Islet precursor cell (in vitro differentiated cells): ENCODE results near the gene SPIRE1.
"Not testable (repeated sequence)": the region's sequence is repeated elsewhere in the genome, so short reads cannot be mapped to it uniquely, and the experiment has no call there.

Experiments
- DNase-seq: peaks from one replicate; pipeline ENCODE4 v3.0.0-alpha.2; 2018

The SPIRE1 gene

GRCh38 chr18:12551943-12552878 is 105.7 kb downstream of the SPIRE1 start:
- not testable (repeated sequence) for DNase-seq

GRCh38 chr18:12551466-12551865 is 106.4 kb downstream of the SPIRE1 start:
- not testable (repeated sequence) for DNase-seq

- no peak for DNase-seq
These were observed 114.2 kb downstream of the SPIRE1 start for GRCh38 chr18:12543697-12544096.

GRCh38 chr18:12540751-12541150 is 117.2 kb downstream of the SPIRE1 start:
- DNase-seq = no peak

- not testable (repeated sequence) for DNase-seq
These were observed 118.7 kb downstream of the SPIRE1 start for GRCh38 chr18:12539158-12539557.

GRCh38 chr18:12534820-12535219 is 123.1 kb downstream of the SPIRE1 start:
- no peak for DNase-seq

- no peak for DNase-seq
These were observed 125.2 kb downstream of the SPIRE1 start for GRCh38 chr18:12532661-12533060.

GRCh38 chr18:12531749-12532148 is 126.2 kb downstream of the SPIRE1 start:
- DNase-seq = no peak

- DNase-seq = no peak
These were observed 137.4 kb downstream of the SPIRE1 start for GRCh38 chr18:12520442-12520992.

- no peak for DNase-seq
These were observed 138.9 kb downstream of the SPIRE1 start for GRCh38 chr18:12518832-12519531.

- DNase-seq = peak; percentile 57
These were observed 139.6 kb downstream of the SPIRE1 start for GRCh38 chr18:12518326-12518725.

- no peak for DNase-seq
These were observed 140.6 kb downstream of the SPIRE1 start for GRCh38 chr18:12517142-12517825.

- no peak for DNase-seq
These were observed 141.8 kb downstream of the SPIRE1 start for GRCh38 chr18:12516049-12516630.

GRCh38 chr18:12515550-12515949 is 142.4 kb downstream of the SPIRE1 start:
- DNase-seq = no peak

GRCh38 chr18:12507007-12507406 is 150.9 kb downstream of the SPIRE1 start:
- DNase-seq = no peak

GRCh38 chr18:12500986-12501385 is 156.9 kb downstream of the SPIRE1 start:
- DNase-seq = no peak

GRCh38 chr18:12497839-12498238 is 160.1 kb downstream of the SPIRE1 start:
- DNase-seq = no peak

GRCh38 chr18:12497296-12497695 is 160.6 kb downstream of the SPIRE1 start:
- DNase-seq = no peak

GRCh38 chr18:12492907-12493306 is 165.0 kb downstream of the SPIRE1 start:
- no peak for DNase-seq

GRCh38 chr18:12491611-12492435 is 166.1 kb downstream of the SPIRE1 start:
- DNase-seq = no peak

GRCh38 chr18:12485479-12486105 is 172.3 kb downstream of the SPIRE1 start:
- no peak for DNase-seq
